ENCODE results near the gene ZBTB8B.

Gene ZBTB8B

DNA sequence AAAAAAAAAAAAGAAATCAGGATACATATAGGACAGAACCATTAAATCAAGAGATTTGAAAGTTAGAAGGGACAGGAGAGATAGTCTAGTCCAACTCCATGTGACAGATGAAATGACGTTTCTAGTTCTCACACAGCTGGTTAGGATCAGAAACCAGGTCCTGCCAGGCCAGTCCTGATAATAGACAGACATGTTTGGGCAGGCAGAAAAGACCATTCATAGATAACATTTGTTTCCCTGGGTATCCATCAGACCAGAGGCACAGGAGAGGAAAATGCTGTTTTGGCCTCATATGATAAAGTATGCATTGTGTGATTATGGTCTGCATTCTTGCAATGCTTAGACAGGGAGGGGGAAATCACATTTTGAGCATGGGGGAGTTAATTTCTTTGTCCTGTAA is 29.3 kb downstream of the ZBTB8B start:
- Histone ChIP-seq H3K36me3 (ENCODE audit: control insufficient read depth, low read length) (no peaks in the 10 kb centered on the region), H3K9me2 (replicated peaks; ENCODE audit: control insufficient read depth, low read length) (no peaks in the 10 kb centered on the region), H3K27ac (ENCODE audit: low read depth, low read length) (no peak overlapping the region), H4K20me1 (ENCODE audit: control insufficient read depth, insufficient read depth, low read depth, low read length) (no peaks in the 10 kb centered on the region), H3F3A (ENCODE audit: control insufficient read depth, insufficient read depth) (no peaks in the 10 kb centered on the region), H3K4me1 (ENCODE audit: control insufficient read depth, low read length) (peaks cover 4% of the 10 kb centered on the region; the same call in 1 of the 2 replicates), H3K79me2 (ENCODE audit: control insufficient read depth, low read length) (no peaks in the 10 kb centered on the region), H3K4me3 (ENCODE audit: low read length) (no peak overlapping the region), H3K27me3 (ENCODE audit: control insufficient read depth, low read length) (peaks cover 27% of the 10 kb centered on the region), H3K9me3 (ENCODE audit: control insufficient read depth, insufficient read depth, low read length) (no peaks in the 10 kb centered on the region), H3K4me2 (ENCODE audit: low read length) (no peak overlapping the region)
- no peak for TF ChIP-seq EZH2phosphoT487 (IDR thresholded peaks at IDR 0.05; ENCODE audit: borderline replicate concordance, low read length)
- TF ChIP-seq, protein P1, sequence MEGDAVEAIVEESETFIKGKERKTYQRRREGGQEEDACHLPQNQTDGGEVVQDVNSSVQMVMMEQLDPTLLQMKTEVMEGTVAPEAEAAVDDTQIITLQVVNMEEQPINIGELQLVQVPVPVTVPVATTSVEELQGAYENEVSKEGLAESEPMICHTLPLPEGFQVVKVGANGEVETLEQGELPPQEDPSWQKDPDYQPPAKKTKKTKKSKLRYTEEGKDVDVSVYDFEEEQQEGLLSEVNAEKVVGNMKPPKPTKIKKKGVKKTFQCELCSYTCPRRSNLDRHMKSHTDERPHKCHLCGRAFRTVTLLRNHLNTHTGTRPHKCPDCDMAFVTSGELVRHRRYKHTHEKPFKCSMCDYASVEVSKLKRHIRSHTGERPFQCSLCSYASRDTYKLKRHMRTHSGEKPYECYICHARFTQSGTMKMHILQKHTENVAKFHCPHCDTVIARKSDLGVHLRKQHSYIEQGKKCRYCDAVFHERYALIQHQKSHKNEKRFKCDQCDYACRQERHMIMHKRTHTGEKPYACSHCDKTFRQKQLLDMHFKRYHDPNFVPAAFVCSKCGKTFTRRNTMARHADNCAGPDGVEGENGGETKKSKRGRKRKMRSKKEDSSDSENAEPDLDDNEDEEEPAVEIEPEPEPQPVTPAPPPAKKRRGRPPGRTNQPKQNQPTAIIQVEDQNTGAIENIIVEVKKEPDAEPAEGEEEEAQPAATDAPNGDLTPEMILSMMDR (IDR thresholded peaks at IDR 0.05; ENCODE audit: low read depth, low read length, poor library complexity, severe bottlenecking) = no peak

DNA sequence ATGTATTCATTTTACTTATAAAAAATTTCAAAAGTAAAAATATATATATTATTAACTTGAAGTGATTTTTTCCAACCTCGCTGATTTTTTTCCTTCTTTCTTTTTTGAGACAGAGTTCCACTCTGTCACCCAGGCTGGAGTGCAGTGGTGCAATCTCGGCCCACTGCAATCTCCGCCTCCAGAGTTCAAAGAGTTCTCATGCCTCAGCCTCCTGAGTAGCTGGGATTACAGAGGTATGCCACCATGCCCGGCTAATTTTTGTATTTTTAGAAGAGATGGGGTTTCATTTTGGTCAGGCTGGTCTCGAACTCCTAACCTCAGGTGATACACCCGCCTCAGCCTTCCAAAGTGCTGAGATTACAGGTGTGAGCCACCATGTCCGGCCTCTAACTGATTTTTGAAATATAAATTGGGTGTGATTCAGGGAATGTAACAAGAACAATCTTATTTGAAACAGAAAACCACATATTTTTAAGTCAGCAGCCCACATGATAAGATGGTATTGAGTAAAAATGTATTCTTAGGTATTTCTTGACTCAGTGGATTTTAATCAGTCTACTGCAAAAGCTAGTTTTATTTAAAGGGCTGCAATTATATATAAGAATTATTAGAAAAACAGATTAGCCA is 30.0 kb downstream of the ZBTB8B start:
- Histone ChIP-seq H4K20me1 (ENCODE audit: control insufficient read depth, insufficient read depth, low read depth, low read length) (no peaks in the 10 kb centered on the region), H3K9me2 (replicated peaks; ENCODE audit: control insufficient read depth, low read length) (no peaks in the 10 kb centered on the region), H3F3A (ENCODE audit: control insufficient read depth, insufficient read depth) (no peaks in the 10 kb centered on the region), H3K27me3 (ENCODE audit: control insufficient read depth, low read length) (peaks cover 31% of the 10 kb centered on the region), H3K4me1 (ENCODE audit: control insufficient read depth, low read length) (no peaks in the 10 kb centered on the region), H3K79me2 (ENCODE audit: control insufficient read depth, low read length) (no peaks in the 10 kb centered on the region), H3K9me3 (ENCODE audit: control insufficient read depth, insufficient read depth, low read length) (no peaks in the 10 kb centered on the region), H3K4me3 (ENCODE audit: low read length) (no peak overlapping the region), H3K36me3 (ENCODE audit: control insufficient read depth, low read length) (no peaks in the 10 kb centered on the region), H3K4me2 (ENCODE audit: low read length) (no peak overlapping the region), H3K27ac (ENCODE audit: low read depth, low read length) (no peak overlapping the region)
- no peak for TF ChIP-seq EZH2phosphoT487 (IDR thresholded peaks at IDR 0.05; ENCODE audit: borderline replicate concordance, low read length)
- TF ChIP-seq, protein P1 (IDR thresholded peaks at IDR 0.05; ENCODE audit: low read depth, low read length, poor library complexity, severe bottlenecking) = no peak

DNA sequence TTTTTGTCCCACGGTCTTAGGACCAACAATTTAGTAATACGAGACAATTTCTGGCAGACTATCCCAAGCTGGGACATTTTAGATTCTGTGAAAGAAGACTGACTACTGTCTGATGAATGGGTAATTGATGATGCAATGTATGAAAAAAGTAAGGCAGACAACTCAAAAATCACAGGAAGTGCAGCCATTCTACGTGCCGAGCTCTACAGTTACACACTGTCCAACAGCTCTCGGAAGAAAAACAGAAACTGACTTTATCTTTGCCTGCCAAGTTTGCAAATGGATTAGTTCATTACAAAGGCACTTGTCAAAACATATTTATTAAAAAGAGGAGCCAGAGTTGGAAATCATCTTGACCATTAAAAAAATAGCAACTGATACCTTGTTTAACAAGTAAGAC is 31.3 kb downstream of the ZBTB8B start:
- no peaks in the 10 kb centered on the region for H3K9me2 ChIP-seq (replicated peaks; ENCODE audit: control insufficient read depth, low read length)
- no peak overlapping the region for H3K4me3 ChIP-seq (ENCODE audit: low read length)
- no peak overlapping the region for H3K4me2 ChIP-seq (ENCODE audit: low read length)
- no peaks in the 10 kb centered on the region; the same call in 1 of the 2 replicates for H3K4me1 ChIP-seq (ENCODE audit: control insufficient read depth, low read length)
- H3K27me3 ChIP-seq (ENCODE audit: control insufficient read depth, low read length) = peaks cover 37% of the 10 kb centered on the region
- no peaks in the 10 kb centered on the region for H3F3A ChIP-seq (ENCODE audit: control insufficient read depth, insufficient read depth)
- H3K79me2 ChIP-seq (ENCODE audit: control insufficient read depth, low read length) = no peaks in the 10 kb centered on the region
- H3K36me3 ChIP-seq (ENCODE audit: control insufficient read depth, low read length) = no peaks in the 10 kb centered on the region
- no peaks in the 10 kb centered on the region for H4K20me1 ChIP-seq (ENCODE audit: control insufficient read depth, insufficient read depth, low read depth, low read length)
- TF ChIP-seq, protein P1 (IDR thresholded peaks at IDR 0.05; ENCODE audit: low read depth, low read length, poor library complexity, severe bottlenecking) = no peak
- TF ChIP-seq EZH2phosphoT487 (IDR thresholded peaks at IDR 0.05; ENCODE audit: borderline replicate concordance, low read length) = no peak
- no peak overlapping the region for H3K27ac ChIP-seq (ENCODE audit: low read depth, low read length)
- no peaks in the 10 kb centered on the region for H3K9me3 ChIP-seq (ENCODE audit: control insufficient read depth, insufficient read depth, low read length)

Measured in DOHH2 (cell line).